CD8-positive, alpha-beta memory T cell (primary cell): ENCODE results near the gene UCP1. TPM values are rescaled to one million over a fixed set of nuclear protein-coding genes. Genes with fewer than 3 reads are reported as not detected.
"Not testable (repeated sequence)": the region's sequence is repeated elsewhere in the genome, so short reads cannot be mapped to it uniquely, and the experiment has no call there.

Source experiments
- CTCF ChIA-PET: fragments of 350-600 bp; sonication (Branson Sonifier 250); formaldehyde crosslinking; loops from one replicate; lab custom pipeline; 2021; ENCODE audit warnings: antibody characterized with exemption; lab: Charles Lee
- POLR2A ChIA-PET: fragments of 350-600 bp; sonication (Branson Sonifier 250); formaldehyde crosslinking; loops from one replicate; lab custom pipeline; 2021; ENCODE audit warnings: antibody characterized with exemption; lab: Charles Lee
- DNase-seq, 5 donors: peaks; one replicate each; pipeline versions ENCODE4 v3.0.0 to v3.0.0-alpha.2; 2020 to 2022; ENCODE audit warnings: mixed read lengths in 1 of 5
- H3K27ac ChIP-seq: one replicate; pipeline ENCODE4 v1.7.0; 2013; ENCODE audit warnings: low read depth, mild to moderate bottlenecking, low read length, moderate library complexity
- H3K27me3 ChIP-seq: 2 replicates; pipeline ENCODE4 v1.7.0; 2013; ENCODE audit warnings: low read length, mild to moderate bottlenecking; ENCODE audit not compliant: insufficient read depth, poor library complexity, severe bottlenecking
- H3K36me3 ChIP-seq: 2 replicates; pipeline ENCODE4 v1.7.0; 2013; ENCODE audit warnings: mild to moderate bottlenecking, low read length, moderate library complexity; ENCODE audit not compliant: insufficient read depth
- H3K4me1 ChIP-seq: 2 replicates; pipeline ENCODE4 v1.7.0; 2013; ENCODE audit warnings: mild to moderate bottlenecking, low read length, moderate library complexity; ENCODE audit not compliant: insufficient read depth
- H3K4me3 ChIP-seq: 2 replicates; pipeline ENCODE4 v1.7.0; 2013; ENCODE audit warnings: mild to moderate bottlenecking, low read length
- H3K9me3 ChIP-seq: 2 replicates; pipeline ENCODE4 v1.7.0; 2013; ENCODE audit warnings: mild to moderate bottlenecking, low read length
- H3K27ac Mint-ChIP-seq, 8 donors: one replicate each; pipeline ENCODE4 v1.8.0; 2020 to 2021; ENCODE audit warnings: mixed read lengths in 8 of 8, mild to moderate bottlenecking in 6 of 8, inconsistent platforms in 3 of 8, moderate library complexity in 3 of 8
- H3K27me3 Mint-ChIP-seq, 2 donors: one replicate each; pipeline ENCODE4 v1.8.0; 2020 to 2021; ENCODE audit warnings: mixed read lengths in 2 of 2, mild to moderate bottlenecking in 1 of 2, moderate library complexity in 1 of 2
- H3K36me3 Mint-ChIP-seq, 3 donors: one replicate each; pipeline ENCODE4 v1.8.0; 2020 to 2021; ENCODE audit warnings: mixed read lengths in 3 of 3, inconsistent platforms in 1 of 3, mild to moderate bottlenecking in 1 of 3
- H3K4me1 Mint-ChIP-seq, 3 donors: one replicate each; pipeline ENCODE4 v1.8.0; 2020 to 2021; ENCODE audit warnings: mixed read lengths in 3 of 3, inconsistent platforms in 1 of 3, mild to moderate bottlenecking in 1 of 3
- H3K4me3 Mint-ChIP-seq, 7 donors: one replicate each; pipeline ENCODE4 v1.8.0; 2020 to 2021; ENCODE audit warnings: mixed read lengths in 7 of 7, mild to moderate bottlenecking in 6 of 7, moderate library complexity in 4 of 7, inconsistent platforms in 2 of 7
- H3K9me3 Mint-ChIP-seq, 5 donors: one replicate each; pipeline ENCODE4 v1.8.0; 2020 to 2022; ENCODE audit warnings: mixed read lengths in 5 of 5, mild to moderate bottlenecking in 3 of 5, moderate library complexity in 2 of 5, inconsistent platforms in 1 of 5
- polyA plus RNA-seq: library from polyadenylated mRNA; unstranded; fragments of 300-500 nt; fragmentation: Illumina TruSeq; gene quantifications from one replicate; pipeline ENCODE4 v1.2.3, GENCODE V29; 2021
- total RNA-seq, 2 experiments: library from RNA; stranded (reverse); gene quantifications; one replicate each; pipeline ENCODE4 v1.2.3, GENCODE V29; 2021

The UCP1 gene
- total and polyA plus RNA-seq, 3 experiments from 2014 or later, result not detected

DNA sequence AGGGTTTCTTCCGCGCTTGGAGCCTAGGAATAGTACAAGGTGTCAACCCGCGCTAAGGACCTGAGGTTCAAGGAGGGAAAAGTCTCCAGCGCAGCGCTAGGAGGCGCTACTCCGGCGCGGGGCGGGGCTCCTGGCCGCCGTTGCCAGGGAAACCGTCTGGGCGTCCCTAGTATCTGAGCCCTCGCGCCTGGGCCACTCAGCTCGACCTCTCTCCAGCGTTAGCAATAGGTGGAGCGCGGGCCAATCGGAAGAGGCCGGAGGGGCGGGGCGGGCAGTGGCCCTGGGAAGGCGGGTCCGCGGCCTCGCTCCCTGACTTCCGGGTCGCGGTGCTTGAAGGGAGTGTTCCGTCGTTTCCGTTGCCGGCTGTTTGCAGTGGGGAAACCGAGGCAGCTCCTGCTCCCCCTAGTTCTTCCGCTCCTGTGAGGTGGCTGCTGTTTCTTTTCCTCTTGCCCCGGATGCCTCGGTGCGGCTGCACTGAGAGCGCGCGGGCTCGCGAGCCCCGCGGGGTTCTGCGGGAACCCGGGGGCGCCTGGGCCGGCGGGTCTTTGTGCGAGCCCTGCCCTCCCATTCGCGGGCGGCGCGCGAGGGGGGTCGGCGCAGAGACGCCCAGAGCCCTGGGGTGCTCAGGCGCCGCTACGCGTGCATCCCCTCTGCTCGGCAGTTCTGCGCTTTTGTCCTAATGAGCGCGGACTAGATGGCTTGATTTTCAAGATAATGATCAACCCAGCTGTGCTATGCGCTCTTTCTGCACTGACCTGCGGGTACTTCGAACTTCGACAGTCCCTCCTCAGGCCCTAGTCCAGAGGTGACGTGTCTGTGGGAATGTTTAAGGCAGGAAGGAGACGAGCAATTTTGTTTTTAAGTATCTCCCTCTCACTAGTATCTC is 44.7 kb downstream of the UCP1 start, which contains the start of gene ELMOD2:
Gene ELMOD2 (plus strand): TSS at position 312 of the 886 bp plus-strand sequence. CDS start 1,261 bp downstream, outside the sequence.
- Mint-ChIP-seq H3K4me1 (peaks cover 28 to 35% (median 30%) of the 10 kb centered on the region in 3 donors), H3K27me3 (no peaks in the 10 kb centered on the region), H3K27ac (peak within 1 kb of the TSS; percentile 34 to 93 (median 86)), H3K4me3 (peak within 1 kb of the TSS; percentile 84 to 94 (median 90)), H3K9me3 (no peaks in the 10 kb centered on the region), H3K36me3 (peaks cover 6 to 22% (median 12%) of the 10 kb centered on the region in 3 donors)
- peak within 1 kb of the TSS; percentile 50 for H3K27ac ChIP-seq
- H3K4me1 ChIP-seq, result peaks cover 16% of the 10 kb centered on the region
- no peaks in the 10 kb centered on the region for H3K27me3 ChIP-seq
- CTCF ChIA-PET, result interaction anchor here (0.6 to 1.8 kb wide), 12 partner anchors 8 to 164 kb away, joined by 3 to 10 read pairs (median 4); partner anchors contain the start of gene SCOC
- H3K36me3 ChIP-seq, result peaks cover 3% of the 10 kb centered on the region
- no peaks in the 10 kb centered on the region for H3K9me3 ChIP-seq
- POLR2A ChIA-PET, result interaction anchor here (1.0 to 2.6 kb wide), 2 partner anchors 46 to 151 kb away, joined by 3 to 18 read pairs; partner anchors contain the start of gene SCOC
- H3K4me3 ChIP-seq, result peak within 1 kb of the TSS; percentile 72
- DNase-seq, result peak; percentile 97 to 98 (median 97)

DNA sequence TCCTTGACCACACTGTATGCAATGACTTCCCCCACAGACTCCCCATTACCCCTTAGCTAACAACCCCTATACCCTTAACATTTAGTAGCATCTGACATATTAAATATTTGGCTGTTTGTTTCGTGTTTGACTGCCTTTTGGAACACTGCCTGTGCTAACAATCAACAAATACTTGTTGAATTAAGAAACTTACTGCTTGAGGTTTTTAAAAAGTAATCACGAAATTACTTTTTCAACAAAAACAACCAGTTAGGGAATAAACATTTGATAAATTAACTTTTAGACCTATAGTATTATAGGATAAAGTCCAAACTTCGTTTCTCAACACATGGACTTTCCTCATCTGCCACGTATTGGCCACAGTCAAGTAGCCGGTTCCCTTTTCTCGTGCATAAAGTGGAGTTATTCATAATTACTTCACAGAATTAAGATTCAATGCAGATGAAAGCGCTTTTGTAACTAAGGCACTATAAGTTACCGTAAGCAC is 45.3 kb downstream of the UCP1 start:
- Histone ChIP-seq H3K36me3 (peaks cover 3% of the 10 kb centered on the region), H3K27ac (no peak overlapping the region), H3K9me3 (no peaks in the 10 kb centered on the region), H3K4me1 (peaks cover 16% of the 10 kb centered on the region), H3K27me3 (no peaks in the 10 kb centered on the region), H3K4me3 (peak overlapping the region; percentile 72)
- peak overlapping the region; percentile 84 to 94 (median 90) for H3K4me3 Mint-ChIP-seq
- CTCF ChIA-PET, result interaction anchor here (0.8 to 1.8 kb wide), 9 partner anchors 9 to 164 kb away, joined by 3 to 9 read pairs (median 4); no protein-coding TSS in a partner anchor
- H3K27me3 Mint-ChIP-seq, result no peaks in the 10 kb centered on the region
- peaks cover 4 to 19% (median 12%) of the 10 kb centered on the region in 3 donors for H3K36me3 Mint-ChIP-seq
- H3K9me3 Mint-ChIP-seq, result no peaks in the 10 kb centered on the region
- peak in 1 of 5 donors; percentile 2 for DNase-seq
- H3K27ac Mint-ChIP-seq, result peak overlapping the region; percentile 34 to 90 (median 79)
- peaks cover 28 to 35% (median 30%) of the 10 kb centered on the region in 3 donors for H3K4me1 Mint-ChIP-seq
- POLR2A ChIA-PET, result interaction anchor here (1.0 to 2.6 kb wide), 2 partner anchors 47 to 150 kb away, joined by 3 to 18 read pairs; partner anchors contain the start of gene SCOC

DNA sequence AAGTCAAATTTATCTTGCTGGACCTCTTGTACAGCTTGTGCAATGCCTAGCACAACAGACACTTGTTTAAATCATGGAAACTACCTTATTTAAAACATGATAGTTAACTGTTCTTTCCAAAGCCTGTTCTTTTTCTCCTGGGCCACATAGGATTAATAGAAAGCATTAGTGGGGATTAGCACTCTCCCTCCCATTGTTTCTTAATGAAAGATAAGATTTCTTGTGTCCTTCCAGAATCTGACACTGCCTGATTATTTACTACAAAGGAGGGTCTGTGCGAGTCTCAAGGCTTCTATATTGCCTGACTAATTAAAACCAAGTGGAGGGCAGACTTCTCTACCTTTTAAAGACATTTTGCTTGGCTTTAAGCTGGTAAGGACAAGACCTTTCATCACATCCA is 53.3 kb downstream of the UCP1 start:
- no peak overlapping the region for H3K27ac ChIP-seq
- ChIA-PET CTCF (no interaction called here), POLR2A (no interaction called here)
- DNase-seq, result no peak
- H3K4me1 ChIP-seq, result no peaks in the 10 kb centered on the region
- H3K36me3 Mint-ChIP-seq, result no peaks in the 10 kb centered on the region
- H3K4me3 ChIP-seq, result no peak overlapping the region
- peaks cover 0 to 2% (median 0%) of the 10 kb centered on the region in 5 donors for H3K9me3 Mint-ChIP-seq
- peaks cover 4% of the 10 kb centered on the region for H3K27me3 ChIP-seq
- peaks cover 12 to 29% of the 10 kb centered on the region in 2 donors for H3K27me3 Mint-ChIP-seq
- H3K4me1 Mint-ChIP-seq, result no peaks in the 10 kb centered on the region
- no peak overlapping the region for H3K27ac Mint-ChIP-seq
- H3K9me3 ChIP-seq, result no peaks in the 10 kb centered on the region
- H3K4me3 Mint-ChIP-seq, result no peak overlapping the region
- H3K36me3 ChIP-seq, result no peaks in the 10 kb centered on the region

DNA sequence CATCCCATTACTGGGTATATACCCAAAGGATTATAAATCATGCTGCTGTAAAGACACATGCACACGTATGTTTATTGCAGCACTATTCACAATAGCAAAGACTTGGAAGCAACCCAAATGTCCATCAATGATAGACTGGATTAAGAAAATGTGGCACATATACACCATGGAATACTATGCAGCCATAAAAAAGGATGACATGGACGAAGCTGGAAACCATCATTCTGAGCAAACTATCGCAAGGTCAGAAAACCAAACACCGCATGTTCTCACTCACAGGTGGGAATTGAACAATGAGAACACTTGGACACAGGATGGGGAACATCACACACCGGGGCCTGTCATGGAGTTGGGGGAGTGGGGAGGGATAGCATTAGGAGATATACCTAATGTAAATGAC is 55.0 kb downstream of the UCP1 start:
- DNase-seq, H3K4me3 Mint-ChIP-seq, H3K4me3 ChIP-seq, H3K27ac Mint-ChIP-seq, H3K27ac ChIP-seq, H3K36me3 ChIP-seq, H3K9me3 Mint-ChIP-seq, H3K4me1 ChIP-seq, H3K4me1 Mint-ChIP-seq, CTCF ChIA-PET, H3K27me3 ChIP-seq, H3K9me3 ChIP-seq, H3K36me3 Mint-ChIP-seq, POLR2A ChIA-PET: not testable (repeated sequence)
- peaks cover 17 to 46% of the 10 kb centered on the region in 2 donors for H3K27me3 Mint-ChIP-seq

Other genes starting within 250 kb of the UCP1 start
- gene SCOC, start 195.3 kb downstream of the UCP1 start, total RNA-seq, result 10 to 100 TPM; 39.6 to 40.8 TPM
- 35.4 TPM for gene SCOC, start 195.3 kb downstream of the UCP1 start, polyA plus RNA-seq
- not detected for gene CLGN, start 141.3 kb downstream of the UCP1 start, total RNA-seq
- not detected for gene CLGN, start 141.3 kb downstream of the UCP1 start, polyA plus RNA-seq
- gene MGAT4D, start 70.7 kb downstream of the UCP1 start, total RNA-seq, result not detected
- gene MGAT4D, start 70.7 kb downstream of the UCP1 start, polyA plus RNA-seq, result not detected
- 10 to 100 TPM; 15.3 to 18.4 TPM for gene ELMOD2, start 44.8 kb downstream of the UCP1 start, total RNA-seq
- 12.6 TPM for gene ELMOD2, start 44.8 kb downstream of the UCP1 start, polyA plus RNA-seq
- under 1 TPM; 0.13 to 0.46 TPM for gene TBC1D9, start 187.4 kb upstream of the UCP1 start, total RNA-seq
- gene TBC1D9, start 187.4 kb upstream of the UCP1 start, polyA plus RNA-seq, result not detected